Right lobe of liver (tissue), 4 donors: ENCODE measurements around the gene UGT1A10.

Source experiments
- CTCF ChIP-seq, 4 donors: fragments of 200-600 bp in 3 of 4; fragments of 450-650 bp in 1 of 4; IDR thresholded peaks; one replicate each; pipeline versions ENCODE4 v1.5.1 to v1.8.0; 2016 to 2022; ENCODE audit warnings: antibody characterized with exemption in 4 of 4, mild to moderate bottlenecking in 2 of 4
- POLR2A ChIP-seq: fragments of 450-650 bp; IDR thresholded peaks from one replicate; pipeline ENCODE4 v1.6.1; 2017; ENCODE audit warnings: antibody characterized with exemption, mild to moderate bottlenecking
- donor health status: DM: no; HTN: no; CAD: no.
- donor health status: DM: no; HTN: no; CAD: no.
- donor health status: DM: no; HTN: yes; CAD: no.

DNA sequence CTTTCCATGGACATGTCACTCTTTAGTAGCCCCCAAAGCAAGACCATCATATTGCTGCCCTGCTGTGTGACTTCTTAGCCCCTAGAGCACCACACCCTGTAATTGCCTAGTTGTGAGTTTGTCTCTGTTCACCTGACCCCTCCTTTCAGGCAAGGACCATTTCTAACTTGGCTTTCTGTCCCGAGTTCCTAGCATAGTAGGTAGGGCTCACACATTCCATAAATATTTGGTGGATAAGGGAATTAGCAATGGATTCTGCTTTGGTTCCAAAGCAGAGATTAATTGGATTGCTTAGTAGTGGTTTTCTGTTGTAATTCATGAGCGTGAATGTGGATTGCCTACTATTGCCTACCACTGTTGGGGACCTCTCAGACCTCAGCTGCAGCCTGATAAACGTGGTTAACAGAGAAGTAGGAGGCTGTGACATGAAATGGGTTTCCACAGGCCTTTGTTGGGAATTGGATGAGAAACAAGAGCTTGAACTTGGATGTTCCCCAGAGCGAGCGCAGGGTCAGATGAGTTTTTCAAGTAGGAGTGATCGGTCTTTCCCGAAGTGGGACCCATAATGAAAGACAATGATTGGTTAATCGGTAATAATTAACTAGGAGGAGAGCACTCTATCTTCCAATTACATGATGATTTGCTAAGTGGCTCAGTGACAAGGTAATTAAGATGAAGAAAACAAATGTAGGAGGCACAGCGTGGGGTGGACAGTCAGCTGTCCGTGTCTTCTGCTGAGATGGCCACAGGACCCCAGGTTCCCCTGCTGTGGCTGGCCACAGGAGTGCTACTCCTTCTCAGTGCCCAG is 110.4 kb downstream of the UGT1A10 start:
- TF ChIP-seq CTCF (IDR thresholded peaks at IDR 0.05) (no peak), POLR2A (no peak)
